Transverse colon (tissue), 4 donors: Measurements from ENCODE around the gene PRKCB.

ENCODE experiments used
- CTCF ChIP-seq, 5 experiments: fragments of 200-600 bp in 3 of 5; fragments of 450-650 bp in 2 of 5; sonication (generic) in 3 of 5; IDR thresholded peaks; 1 replicate in 2 of 5; 2 replicates in 3 of 5; pipeline ENCODE4 v1.5.1; 2016 to 2017; ENCODE audit warnings: antibody characterized with exemption in 5 of 5, inconsistent platforms in 3 of 5, mild to moderate bottlenecking in 2 of 5, moderate library complexity in 1 of 5
- EP300 ChIP-seq: sonication (generic); formaldehyde crosslinking; IDR thresholded peaks from one replicate; pipeline ENCODE4 v1.6.1; 2017; ENCODE audit warnings: antibody characterized with exemption, low read depth
- POLR2A ChIP-seq: fragments of 450-650 bp; IDR thresholded peaks from one replicate; pipeline ENCODE4 v1.6.1; 2016; ENCODE audit warnings: antibody characterized with exemption, mild to moderate bottlenecking, moderate library complexity
- POLR2AphosphoS5 ChIP-seq, 3 donors: sonication (generic); formaldehyde crosslinking; IDR thresholded peaks; one replicate each; pipeline ENCODE4 v1.6.1; 2016; ENCODE audit warnings: antibody characterized with exemption in 3 of 3

DNA sequence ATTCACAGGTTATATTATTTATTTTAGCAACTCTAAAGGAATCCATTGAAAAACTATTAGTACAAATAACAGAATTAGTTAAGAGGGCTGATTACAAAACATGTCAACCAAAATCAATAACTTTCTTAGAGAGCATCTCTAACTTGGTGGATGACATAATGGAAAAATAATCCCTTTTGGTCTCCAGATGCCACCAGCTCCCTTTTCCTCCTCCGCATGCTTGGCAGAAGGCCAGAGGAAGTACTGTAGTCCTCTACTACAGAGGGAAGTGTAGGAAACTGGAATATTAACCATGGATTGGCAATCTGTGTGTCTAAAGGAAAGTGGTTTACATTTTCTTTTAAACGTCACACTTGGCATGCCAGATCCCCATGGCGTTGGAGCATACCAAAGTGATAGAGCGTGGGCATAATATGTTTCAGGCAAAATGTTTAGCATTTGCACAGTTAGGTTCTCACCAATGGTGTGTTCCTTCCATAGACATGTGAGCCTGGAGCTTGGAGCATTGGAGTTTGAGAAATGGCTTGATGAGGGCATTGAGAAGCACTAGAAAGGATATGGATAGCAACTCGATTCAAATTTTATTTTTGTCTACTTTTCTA, 106.3 kb downstream of the PRKCB start:
- TF ChIP-seq POLR2A (no peak), CTCF (IDR thresholded peaks at IDR 0.05) (no peak), EP300 (no peak), POLR2AphosphoS5 (IDR thresholded peaks at IDR 0.05) (no peak)
